OCI-LY1 (cell line): ENCODE data around the gene GAPVD1.

Experiments
- H2AFZ ChIP-seq: fragments of 200-600 bp; sonication (generic), shearing (Covaris generic); 2 replicates; pipeline ENCODE4 v1.6.0; 2014; ENCODE audit warnings: antibody characterized with exemption, mild to moderate bottlenecking, low read length
- H3F3A ChIP-seq: fragments of 200-600 bp; sonication (generic), shearing (Covaris generic); 2 replicates; pipeline ENCODE4 v1.6.0; 2014; ENCODE audit warnings: mild to moderate bottlenecking, antibody characterized with exemption, low read length, moderate library complexity; ENCODE audit not compliant: insufficient read depth
- H3K27ac ChIP-seq: fragments of 200-600 bp; sonication (generic); 2 replicates; pipeline ENCODE4 v1.5.1; 2014; ENCODE audit warnings: low read length, mixed run types, mild to moderate bottlenecking, low read depth; ENCODE audit not compliant: poor library complexity, severe bottlenecking
- H3K27me3 ChIP-seq: fragments of 200-600 bp; sonication (generic); 2 replicates; pipeline ENCODE4 v1.6.0; 2014; ENCODE audit warnings: antibody characterized with exemption, mild to moderate bottlenecking, low read length, moderate library complexity; ENCODE audit not compliant: insufficient read depth
- H3K36me3 ChIP-seq: fragments of 200-600 bp; sonication (generic); 2 replicates; pipeline ENCODE4 v1.6.1; 2014; ENCODE audit warnings: mild to moderate bottlenecking, antibody characterized with exemption, low read length, moderate library complexity, mixed read lengths; ENCODE audit not compliant: insufficient read depth
- H3K4me1 ChIP-seq: fragments of 200-600 bp; sonication (generic); 2 replicates; pipeline ENCODE4 v1.5.1; 2014; ENCODE audit warnings: mild to moderate bottlenecking, low read length, moderate library complexity; ENCODE audit not compliant: insufficient read depth, severe bottlenecking
- H3K4me2 ChIP-seq: fragments of 200-600 bp; sonication (generic), shearing (Covaris generic); 2 replicates; pipeline ENCODE4 v1.6.1; 2014; ENCODE audit warnings: low read length
- H3K4me3 ChIP-seq: fragments of 200-600 bp; sonication (generic); 2 replicates; pipeline ENCODE4 v1.5.1; 2014; ENCODE audit warnings: low read length, low read depth, mild to moderate bottlenecking, mixed read lengths; ENCODE audit not compliant: poor library complexity, severe bottlenecking
- H3K79me2 ChIP-seq: fragments of 200-600 bp; shearing (Covaris generic); 2 replicates; pipeline ENCODE4 v1.6.1; 2016; ENCODE audit warnings: mixed run types, low read length, mixed read lengths; ENCODE audit not compliant: insufficient read depth
- H3K9ac ChIP-seq: fragments of 200-600 bp; sonication (generic), shearing (Covaris generic); 2 replicates; pipeline ENCODE4 v1.6.1; 2014; ENCODE audit warnings: mild to moderate bottlenecking, low read length, mixed read lengths
- H3K9me2 ChIP-seq: fragments of 200-600 bp; sonication (generic), shearing (Covaris generic); 2 replicates; pipeline ENCODE4 v1.6.1; 2014; ENCODE audit warnings: low read depth, mild to moderate bottlenecking, low read length, mixed read lengths
- H3K9me3 ChIP-seq: fragments of 200-600 bp; shearing (Covaris generic); 2 replicates; pipeline ENCODE4 v1.6.1; 2014; ENCODE audit warnings: low read length, mixed read lengths
- H4K20me1 ChIP-seq: fragments of 200-600 bp; sonication (generic), shearing (Covaris generic); 2 replicates; pipeline ENCODE4 v1.6.0; 2016; ENCODE audit warnings: mild to moderate bottlenecking, low read length; ENCODE audit not compliant: insufficient read depth
- EZH2 ChIP-seq: fragments of 200-600 bp; sonication (generic), shearing (Covaris generic); IDR thresholded peaks from 2 replicates; pipeline ENCODE4 v1.8.0; 2017; ENCODE audit warnings: borderline replicate concordance, mixed run types, mild to moderate bottlenecking, antibody characterized with exemption, low read length, moderate library complexity, mixed read lengths
- TF ChIP-seq, protein P1 (sequence below): fragments of 200-600 bp; sonication (generic), shearing (Covaris generic); IDR thresholded peaks from 2 replicates; pipeline ENCODE4 v1.5.1; 2017; ENCODE audit warnings: mild to moderate bottlenecking, antibody characterized with exemption, low read length, moderate library complexity, mixed read lengths

GAPVD1 gene

DNA sequence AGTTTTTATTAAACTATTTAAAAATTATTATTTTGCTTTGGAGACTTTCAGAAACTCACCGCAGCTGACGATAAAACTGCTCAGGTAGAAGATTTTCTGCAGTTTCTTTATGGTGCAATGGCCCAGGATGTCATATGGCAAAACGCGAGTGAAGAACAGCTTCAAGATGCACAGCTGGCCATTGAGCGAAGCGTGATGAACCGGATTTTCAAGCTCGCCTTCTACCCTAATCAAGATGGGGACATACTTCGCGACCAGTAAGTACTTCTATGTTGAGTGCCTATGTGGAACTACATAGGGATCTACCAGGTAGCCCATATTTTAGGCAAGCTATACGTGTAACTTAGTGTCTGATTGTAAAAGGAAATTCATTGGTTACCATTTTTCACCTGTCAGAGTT lies 94.0 kb downstream of the GAPVD1 start:
- no peaks in the 10 kb centered on the region for H3F3A ChIP-seq
- H3K9me2 ChIP-seq, result no peaks in the 10 kb centered on the region
- H3K79me2 ChIP-seq, result no peaks in the 10 kb centered on the region
- H3K9ac ChIP-seq, result no peak overlapping the region
- H3K4me2 ChIP-seq, result no peak overlapping the region
- H2AFZ ChIP-seq, result no peak overlapping the region
- no peaks in the 10 kb centered on the region for H4K20me1 ChIP-seq
- TF ChIP-seq, protein P1, sequence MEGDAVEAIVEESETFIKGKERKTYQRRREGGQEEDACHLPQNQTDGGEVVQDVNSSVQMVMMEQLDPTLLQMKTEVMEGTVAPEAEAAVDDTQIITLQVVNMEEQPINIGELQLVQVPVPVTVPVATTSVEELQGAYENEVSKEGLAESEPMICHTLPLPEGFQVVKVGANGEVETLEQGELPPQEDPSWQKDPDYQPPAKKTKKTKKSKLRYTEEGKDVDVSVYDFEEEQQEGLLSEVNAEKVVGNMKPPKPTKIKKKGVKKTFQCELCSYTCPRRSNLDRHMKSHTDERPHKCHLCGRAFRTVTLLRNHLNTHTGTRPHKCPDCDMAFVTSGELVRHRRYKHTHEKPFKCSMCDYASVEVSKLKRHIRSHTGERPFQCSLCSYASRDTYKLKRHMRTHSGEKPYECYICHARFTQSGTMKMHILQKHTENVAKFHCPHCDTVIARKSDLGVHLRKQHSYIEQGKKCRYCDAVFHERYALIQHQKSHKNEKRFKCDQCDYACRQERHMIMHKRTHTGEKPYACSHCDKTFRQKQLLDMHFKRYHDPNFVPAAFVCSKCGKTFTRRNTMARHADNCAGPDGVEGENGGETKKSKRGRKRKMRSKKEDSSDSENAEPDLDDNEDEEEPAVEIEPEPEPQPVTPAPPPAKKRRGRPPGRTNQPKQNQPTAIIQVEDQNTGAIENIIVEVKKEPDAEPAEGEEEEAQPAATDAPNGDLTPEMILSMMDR, result no peak
- TF ChIP-seq EZH2, result no peak
- no peaks in the 10 kb centered on the region for H3K27me3 ChIP-seq
- no peaks in the 10 kb centered on the region for H3K4me1 ChIP-seq
- H3K36me3 ChIP-seq, result peaks cover 91% of the 10 kb centered on the region
- H3K9me3 ChIP-seq, result peaks cover 5% of the 10 kb centered on the region
- no peak overlapping the region for H3K4me3 ChIP-seq
- no peak overlapping the region for H3K27ac ChIP-seq

DNA sequence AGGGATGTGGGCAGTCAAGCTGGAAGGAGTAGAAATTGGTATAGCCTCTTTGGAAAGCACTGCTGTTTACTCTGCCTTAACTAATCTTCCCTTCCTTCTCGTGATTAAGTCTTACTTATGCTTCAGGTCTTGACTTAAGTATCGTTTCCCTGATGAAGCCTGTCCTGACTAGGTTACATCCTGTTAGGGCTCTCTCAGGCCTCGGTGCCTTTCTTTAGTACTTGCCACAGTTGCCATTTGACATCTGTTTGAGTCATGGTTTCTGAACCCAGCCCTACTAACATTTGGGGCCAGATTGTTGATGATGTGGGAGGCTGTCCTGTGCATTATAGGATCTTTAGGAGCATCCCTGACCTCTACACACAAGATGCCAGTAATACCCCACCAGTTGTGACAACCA lies 94.4 kb downstream of the GAPVD1 start:
- Histone ChIP-seq H3K4me2 (no peak overlapping the region), H3K27me3 (no peaks in the 10 kb centered on the region), H3K36me3 (peaks cover 91% of the 10 kb centered on the region), H3K9ac (no peak overlapping the region), H3K4me1 (no peaks in the 10 kb centered on the region), H3K79me2 (no peaks in the 10 kb centered on the region), H3K9me2 (no peaks in the 10 kb centered on the region), H3K4me3 (no peak overlapping the region), H4K20me1 (no peaks in the 10 kb centered on the region), H3F3A (no peaks in the 10 kb centered on the region), H2AFZ (no peak overlapping the region), H3K9me3 (peaks cover 2% of the 10 kb centered on the region; the same call in 1 of the 2 replicates), H3K27ac (no peak overlapping the region)
- TF ChIP-seq, protein P1, result no peak
- no peak for TF ChIP-seq EZH2

GRCh38 chr9:125359011-125359410 lies 97.4 kb downstream of the GAPVD1 start:
- Histone ChIP-seq H3K9me3 (no peaks in the 10 kb centered on the region), H3K27me3 (no peaks in the 10 kb centered on the region), H3K27ac (no peak overlapping the region), H2AFZ (no peak overlapping the region), H3K4me3 (no peak overlapping the region), H3K4me2 (no peak overlapping the region), H4K20me1 (no peaks in the 10 kb centered on the region), H3F3A (no peaks in the 10 kb centered on the region; the same call in 1 of the 2 replicates), H3K9ac (no peak overlapping the region), H3K9me2 (no peaks in the 10 kb centered on the region), H3K36me3 (peaks cover 84% of the 10 kb centered on the region), H3K4me1 (no peaks in the 10 kb centered on the region), H3K79me2 (no peaks in the 10 kb centered on the region)
- no peak for TF ChIP-seq EZH2
- TF ChIP-seq, protein P1, result no peak
